ELF-1 (cell line): ENCODE data around the gene SLC6A1.

ENCODE experiments used
- DNase-seq: peaks from one replicate; pipeline ENCODE4 v3.0.0-alpha.2; 2016; ENCODE audit warnings: low read depth, low spot score

SLC6A1 gene

GRCh38 chr3:10993729-10994065 is 1.1 kb downstream of the SLC6A1 start:
- DNase-seq: no peak

GRCh38 chr3:10994306-10994705 is 1.8 kb downstream of the SLC6A1 start:
- no peak for DNase-seq

GRCh38 chr3:10995871-10996270 is 3.3 kb downstream of the SLC6A1 start:
- no peak for DNase-seq

- DNase-seq: no peak
Measured at GRCh38 chr3:10996345-10997013, 3.9 kb downstream of the SLC6A1 start.

GRCh38 chr3:10997196-10997595 is 4.6 kb downstream of the SLC6A1 start:
- DNase-seq: no peak

GRCh38 chr3:10998542-10998941 is 6.0 kb downstream of the SLC6A1 start:
- DNase-seq: no peak

GRCh38 chr3:10999221-11000107 is 6.9 kb downstream of the SLC6A1 start:
- DNase-seq: no peak

GRCh38 chr3:11000528-11000927 is 8.0 kb downstream of the SLC6A1 start:
- no peak for DNase-seq

GRCh38 chr3:11001020-11001657 is 8.6 kb downstream of the SLC6A1 start:
- no peak for DNase-seq

GRCh38 chr3:11001658-11002021 is 9.1 kb downstream of the SLC6A1 start:
- no peak for DNase-seq

GRCh38 chr3:11002371-11002807 is 9.8 kb downstream of the SLC6A1 start:
- DNase-seq: no peak

- no peak for DNase-seq
Measured at GRCh38 chr3:11004563-11004962, 12.0 kb downstream of the SLC6A1 start.

GRCh38 chr3:11005686-11006256 is 13.2 kb downstream of the SLC6A1 start:
- no peak for DNase-seq

GRCh38 chr3:11006986-11007933 is 14.7 kb downstream of the SLC6A1 start:
- peak; percentile 54 for DNase-seq

GRCh38 chr3:11009898-11010297 is 17.4 kb downstream of the SLC6A1 start:
- DNase-seq: no peak

- no peak for DNase-seq
Measured at GRCh38 chr3:11010426-11011165, 18.0 kb downstream of the SLC6A1 start.

- no peak for DNase-seq
Measured at GRCh38 chr3:11014253-11014652, 21.7 kb downstream of the SLC6A1 start.

- DNase-seq: no peak
Measured at GRCh38 chr3:11014752-11015151, 22.2 kb downstream of the SLC6A1 start.

GRCh38 chr3:11015369-11015768 is 22.8 kb downstream of the SLC6A1 start:
- DNase-seq: no peak

GRCh38 chr3:11016727-11017126 is 24.2 kb downstream of the SLC6A1 start:
- no peak for DNase-seq
